C4-2B (cell line): Measurements from ENCODE around the gene PDPN.

Source experiments
- CTCF ChIP-seq: fragments of 450-650 bp; conservative IDR thresholded peaks from 2 replicates; pipeline ENCODE4 v1.5.1; 2017; ENCODE audit warnings: mild to moderate bottlenecking
- ZFX ChIP-seq: fragments of 450-650 bp; IDR thresholded peaks from 2 replicates; pipeline ENCODE4 v1.6.1; 2017

GRCh38 chr1:13604721-13605120 lies 21.1 kb downstream of the PDPN start:
- TF ChIP-seq CTCF = no peak
- no peak for TF ChIP-seq ZFX
